Progenitor cell of endocrine pancreas (in vitro differentiated cells): ENCODE results near the gene CPM. TPM values are rescaled to one million over a fixed set of nuclear protein-coding genes. Genes with fewer than 3 reads are reported as not detected.

ENCODE experiments used
- DNase-seq: peaks from one replicate; pipeline ENCODE4 v3.0.0; 2021; ENCODE audit warnings: low spot score; ENCODE audit not compliant: unreplicated experiment
- H3K27ac Mint-ChIP-seq: 2 replicates; pipeline ENCODE4 v1.8.0; 2021; ENCODE audit warnings: mild to moderate bottlenecking, moderate library complexity, mixed read lengths
- H3K27me3 Mint-ChIP-seq: 2 replicates; pipeline ENCODE4 v1.8.0; 2021; ENCODE audit warnings: mixed read lengths
- H3K36me3 Mint-ChIP-seq: 2 replicates; pipeline ENCODE4 v1.8.0; 2022; ENCODE audit warnings: mixed read lengths; ENCODE audit not compliant: insufficient read depth
- H3K4me1 Mint-ChIP-seq: 2 replicates; pipeline ENCODE4 v1.8.0; 2021; ENCODE audit warnings: low read depth, mixed read lengths
- H3K4me3 Mint-ChIP-seq: 2 replicates; pipeline ENCODE4 v1.8.0; 2021; ENCODE audit warnings: low read depth, mild to moderate bottlenecking, moderate library complexity, mixed read lengths
- H3K9me3 Mint-ChIP-seq: 2 replicates; pipeline ENCODE4 v1.8.0; 2021; ENCODE audit warnings: low read depth, mixed read lengths
- CTCF ChIP-seq: fragments of 200-600 bp; sonication (generic); IDR thresholded peaks from one replicate; pipeline ENCODE4 v1.5.0; 2021; ENCODE audit warnings: antibody characterized with exemption, mild to moderate bottlenecking; ENCODE audit not compliant: unreplicated experiment
- total RNA-seq: library from RNA; stranded (reverse); gene quantifications from 2 replicates; pipeline ENCODE4 v1.2.1, GENCODE V29; 2021

Gene CPM
- total RNA-seq, 1 donor from 2014 or later = 28.0 TPM

DNA sequence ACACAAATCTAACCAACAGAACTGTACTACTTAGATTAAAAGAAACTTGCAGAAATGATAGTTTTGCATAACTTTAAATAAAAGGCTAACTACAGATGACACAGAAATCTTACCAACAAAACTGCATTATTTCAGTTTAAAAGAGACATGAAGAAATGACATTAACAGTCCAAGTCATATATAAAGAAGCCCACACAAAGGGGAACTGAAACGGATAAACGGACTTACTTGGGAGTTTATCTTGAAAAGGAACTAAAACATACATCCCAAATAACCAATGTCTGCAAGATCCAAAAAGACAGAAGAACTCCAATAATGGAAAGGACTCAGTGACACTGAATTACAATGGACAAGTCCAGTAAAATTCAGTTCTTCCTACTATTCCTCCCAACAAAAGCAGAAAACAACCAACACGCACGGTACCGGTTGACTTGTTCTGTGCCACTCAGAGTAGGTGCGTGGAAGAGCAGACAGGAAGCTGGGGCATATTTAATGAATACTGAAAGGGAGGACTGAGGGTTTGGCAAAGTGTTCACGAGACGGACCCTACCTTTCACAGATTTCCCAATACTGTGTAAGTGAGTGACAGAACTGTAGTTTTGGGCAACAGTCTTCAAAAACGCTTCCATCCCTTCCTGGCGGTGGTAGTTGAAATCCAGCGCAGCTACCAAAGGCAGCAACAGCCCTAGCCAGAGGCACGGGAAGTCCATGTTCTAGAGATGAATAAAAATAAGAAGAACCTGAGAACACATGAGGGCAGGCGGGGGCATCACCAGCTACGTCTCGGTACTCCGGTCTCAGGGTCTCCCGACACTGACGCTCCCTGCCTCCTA, 627 bp downstream of the CPM start:
- no peak for DNase-seq
- H3K27me3 Mint-ChIP-seq = peaks cover 13% of the 10 kb centered on the region

GRCh38 chr12:68930178-68930577, 2.8 kb downstream of the CPM start:
- Mint-ChIP-seq H3K27me3 (peaks cover 13% of the 10 kb centered on the region), H3K9me3 (peaks cover 3% of the 10 kb centered on the region), H3K4me1 (peaks cover 12% of the 10 kb centered on the region)

More for the DNA sequence above, 627 bp downstream of the CPM start:
- no peak for TF ChIP-seq CTCF
- H3K27ac Mint-ChIP-seq = peak overlapping the region; percentile 17
- peaks cover 12% of the 10 kb centered on the region for H3K36me3 Mint-ChIP-seq
- H3K4me1 Mint-ChIP-seq = peaks cover 19% of the 10 kb centered on the region
- peak overlapping the region; percentile 86 for H3K4me3 Mint-ChIP-seq
- peaks cover 3% of the 10 kb centered on the region for H3K9me3 Mint-ChIP-seq

DNA sequence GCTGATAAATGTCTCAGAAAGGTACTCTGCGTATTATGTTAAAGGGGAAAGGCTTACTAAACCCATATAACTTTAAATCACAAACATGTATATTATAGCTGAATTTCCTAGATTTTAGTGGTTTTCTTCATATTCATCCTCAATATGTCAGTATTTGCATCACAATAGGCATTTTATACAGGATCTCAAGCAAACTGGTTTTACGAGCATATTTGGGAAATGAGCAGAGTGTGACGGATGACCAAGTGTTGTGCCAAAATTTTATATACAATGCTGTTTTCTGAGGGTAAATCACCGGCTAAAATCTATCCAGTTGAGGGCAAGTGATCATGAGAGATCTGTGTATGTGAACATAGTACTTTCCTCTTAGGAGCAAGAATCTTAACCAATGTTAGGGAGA, 8.4 kb downstream of the CPM start:
- no peaks in the 10 kb centered on the region for H3K27me3 Mint-ChIP-seq
- H3K27ac Mint-ChIP-seq = no peak overlapping the region
- DNase-seq = no peak
- peaks cover 3% of the 10 kb centered on the region for H3K9me3 Mint-ChIP-seq
- TF ChIP-seq CTCF = no peak
- peaks cover 12% of the 10 kb centered on the region for H3K36me3 Mint-ChIP-seq
- H3K4me1 Mint-ChIP-seq = peaks cover 23% of the 10 kb centered on the region
- H3K4me3 Mint-ChIP-seq = no peak overlapping the region

More at GRCh38 chr12:68930178-68930577, 2.8 kb downstream of the CPM start:
- no peak for TF ChIP-seq CTCF
- H3K36me3 Mint-ChIP-seq = peaks cover 14% of the 10 kb centered on the region
- no peak overlapping the region for H3K4me3 Mint-ChIP-seq
- no peak overlapping the region for H3K27ac Mint-ChIP-seq
- DNase-seq = no peak

DNA sequence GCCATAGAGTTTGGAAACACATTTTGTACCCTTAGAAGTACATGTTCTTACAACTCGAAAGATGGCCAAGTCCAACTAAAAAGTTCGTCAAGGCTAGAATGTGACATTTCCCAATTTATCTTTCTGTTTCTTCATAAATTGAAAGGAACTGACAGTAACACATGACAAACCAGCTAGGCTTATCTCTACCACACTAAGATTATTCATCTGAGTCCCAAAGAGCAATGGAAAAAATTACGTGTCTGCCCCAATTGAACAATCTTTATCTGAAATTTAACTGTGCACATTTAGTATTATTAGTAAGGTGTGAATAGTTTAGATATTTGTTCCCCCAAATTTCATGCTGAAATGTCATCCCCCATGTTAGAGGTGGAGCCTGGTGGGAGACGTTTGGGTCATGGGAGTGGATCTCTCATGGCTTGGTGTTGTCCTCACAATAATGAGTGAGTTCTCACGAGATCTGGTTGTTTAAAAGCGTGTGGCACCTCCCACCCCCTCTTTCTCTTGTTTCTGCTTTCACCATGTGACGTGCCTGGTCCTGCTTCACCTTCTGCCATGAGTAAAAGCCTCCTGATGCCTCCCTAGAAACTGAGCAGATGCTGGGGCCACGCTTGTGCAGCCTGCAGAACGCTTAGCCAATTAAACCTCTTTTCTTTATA, 13.3 kb downstream of the CPM start:
- Mint-ChIP-seq H3K4me3 (no peak overlapping the region), H3K9me3 (no peaks in the 10 kb centered on the region), H3K4me1 (peaks cover 17% of the 10 kb centered on the region), H3K27ac (no peak overlapping the region), H3K27me3 (no peaks in the 10 kb centered on the region), H3K36me3 (no peaks in the 10 kb centered on the region)
- no peak for TF ChIP-seq CTCF
- DNase-seq = no peak

DNA sequence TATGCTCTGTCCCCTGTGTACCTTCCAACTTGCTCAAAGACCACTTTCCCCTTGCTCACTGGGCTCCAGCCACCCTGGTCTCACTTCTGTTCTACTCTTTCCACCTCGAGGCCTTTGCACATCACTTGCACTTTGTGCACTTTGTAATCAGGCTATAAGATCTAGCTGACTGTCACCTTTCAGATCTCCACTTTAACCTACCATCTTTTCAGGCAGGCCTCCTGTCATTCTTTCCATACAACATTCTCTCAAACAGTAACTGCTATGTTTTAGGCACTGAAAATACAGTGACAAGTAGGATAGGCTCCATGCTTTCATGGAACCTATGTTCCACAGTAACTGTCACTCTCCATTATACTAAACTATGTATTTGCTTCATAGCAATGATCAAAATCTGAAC, 14.0 kb downstream of the CPM start:
- peaks cover 17% of the 10 kb centered on the region for H3K4me1 Mint-ChIP-seq
- no peaks in the 10 kb centered on the region for H3K9me3 Mint-ChIP-seq
- DNase-seq = no peak
- no peaks in the 10 kb centered on the region for H3K36me3 Mint-ChIP-seq
- no peak overlapping the region for H3K4me3 Mint-ChIP-seq
- no peak for TF ChIP-seq CTCF
- no peaks in the 10 kb centered on the region for H3K27me3 Mint-ChIP-seq
- no peak overlapping the region for H3K27ac Mint-ChIP-seq
